GM18498 (cell line): ENCODE measurements around the gene DSCAML1.

Experiments
- ATAC-seq: cut with Tn5 transposase; IDR thresholded peaks from one replicate; pipeline ENCODE4 v1.9.1; 2021; ENCODE audit warnings: mild to moderate bottlenecking, moderate library complexity; ENCODE audit not compliant: unreplicated experiment

The DSCAML1 gene

GRCh38 chr11:117701781-117702180 is 95.2 kb downstream of the DSCAML1 start:
- no peak for ATAC-seq

- ATAC-seq = no peak
Observed at GRCh38 chr11:117700551-117700950, 96.5 kb downstream of the DSCAML1 start.

GRCh38 chr11:117697319-117697718 is 99.7 kb downstream of the DSCAML1 start:
- no peak for ATAC-seq

- ATAC-seq = no peak
Observed at GRCh38 chr11:117696540-117696939, 100.5 kb downstream of the DSCAML1 start.

GRCh38 chr11:117693344-117693743 is 103.7 kb downstream of the DSCAML1 start:
- ATAC-seq = no peak

- no peak for ATAC-seq
Observed at GRCh38 chr11:117691516-117691915, 105.5 kb downstream of the DSCAML1 start.

GRCh38 chr11:117691218-117691514 is 105.8 kb downstream of the DSCAML1 start:
- ATAC-seq = no peak

- no peak for ATAC-seq
Observed at GRCh38 chr11:117690484-117691217, 106.4 kb downstream of the DSCAML1 start.

GRCh38 chr11:117688255-117688797 is 108.7 kb downstream of the DSCAML1 start:
- ATAC-seq = no peak

GRCh38 chr11:117687776-117688175 is 109.2 kb downstream of the DSCAML1 start:
- no peak for ATAC-seq

- no peak for ATAC-seq
Observed at GRCh38 chr11:117686711-117687110, 110.3 kb downstream of the DSCAML1 start.

- no peak for ATAC-seq
Observed at GRCh38 chr11:117685566-117685965, 111.5 kb downstream of the DSCAML1 start.

GRCh38 chr11:117684731-117685130 is 112.3 kb downstream of the DSCAML1 start:
- no peak for ATAC-seq

- ATAC-seq = no peak
Observed at GRCh38 chr11:117684111-117684510, 112.9 kb downstream of the DSCAML1 start.

GRCh38 chr11:117681438-117681837 is 115.6 kb downstream of the DSCAML1 start:
- ATAC-seq = no peak

- ATAC-seq = no peak
Observed at GRCh38 chr11:117679461-117679860, 117.6 kb downstream of the DSCAML1 start.

GRCh38 chr11:117678658-117679406 is 118.2 kb downstream of the DSCAML1 start:
- no peak for ATAC-seq

GRCh38 chr11:117677729-117678310 is 119.2 kb downstream of the DSCAML1 start:
- no peak for ATAC-seq

GRCh38 chr11:117676501-117676900 is 120.5 kb downstream of the DSCAML1 start:
- no peak for ATAC-seq

GRCh38 chr11:117673602-117674001 is 123.4 kb downstream of the DSCAML1 start:
- no peak for ATAC-seq

- no peak for ATAC-seq
Observed at GRCh38 chr11:117671370-117671769, 125.6 kb downstream of the DSCAML1 start.

- ATAC-seq = no peak
Observed at GRCh38 chr11:117670924-117671323, 126.1 kb downstream of the DSCAML1 start.
